GM18526 (cell line): Measurements from ENCODE around the gene SENP8.

Source experiments
- POLR2A ChIP-seq: IDR thresholded peaks from 3 replicates; pipeline ENCODE4 v1.6.1; 2011; ENCODE audit not compliant: insufficient read length; ENCODE audit errors: extremely low read depth

The SENP8 gene

DNA sequence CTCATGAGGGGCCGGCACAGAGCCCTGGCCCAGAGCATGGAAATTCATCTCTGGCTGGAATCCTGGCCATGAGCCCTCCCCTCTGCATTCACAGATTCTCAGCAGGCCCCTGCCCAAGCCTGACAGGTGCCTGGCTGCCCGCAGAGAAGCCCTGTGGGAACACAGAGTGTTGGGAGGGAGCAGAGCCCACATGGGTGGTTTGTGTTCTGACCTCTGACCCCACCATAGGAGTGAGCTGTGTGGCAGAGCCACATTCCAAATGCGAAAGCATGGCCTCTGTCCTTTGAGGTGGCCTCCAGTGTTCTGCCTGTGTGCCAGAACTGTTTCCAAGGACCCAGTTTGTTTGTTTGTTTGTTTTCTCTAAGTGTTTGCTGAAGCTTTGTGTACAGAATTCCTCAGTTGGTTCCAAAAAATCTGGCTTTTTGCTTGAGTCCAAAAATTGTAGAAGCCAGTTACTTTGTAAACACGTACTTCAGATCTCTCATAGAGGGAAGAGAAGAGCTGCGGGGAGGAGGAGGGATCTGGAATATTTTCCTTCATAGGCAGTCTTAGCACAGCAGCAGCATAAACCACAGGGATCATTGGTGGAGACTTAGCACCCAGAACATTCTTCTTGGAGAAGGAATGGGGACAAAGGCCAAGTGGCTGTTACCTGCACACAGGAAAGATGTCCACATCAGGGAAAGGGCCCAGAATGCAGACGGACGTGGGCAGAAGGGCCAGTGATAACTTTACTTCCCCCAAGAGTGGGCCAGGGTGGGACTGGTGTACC, 43.3 kb downstream of the SENP8 start:
- TF ChIP-seq POLR2A = no peak

- TF ChIP-seq POLR2A = no peak
Observed at GRCh38 chr15:72162569-72162968, 44.4 kb downstream of the SENP8 start.

DNA sequence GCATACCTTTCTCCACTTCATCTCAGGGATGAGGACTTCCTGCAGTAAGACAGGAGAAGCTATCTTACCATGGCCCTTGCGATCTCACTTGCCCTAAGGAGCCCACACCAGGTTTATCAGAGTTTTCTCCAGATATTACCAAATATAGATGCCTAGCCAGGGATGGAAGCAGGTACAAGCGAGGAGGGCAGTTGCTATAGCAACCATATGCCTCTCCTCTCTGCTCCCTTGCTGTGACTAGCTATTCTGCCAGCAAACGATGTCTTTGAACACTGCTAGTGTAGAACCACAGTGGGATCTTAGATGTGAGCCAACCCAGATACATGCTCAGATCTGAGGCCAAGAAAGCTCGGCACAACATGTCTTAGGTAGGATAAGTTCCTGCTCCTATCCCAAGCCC, 45.5 kb downstream of the SENP8 start:
- no peak for TF ChIP-seq POLR2A

DNA sequence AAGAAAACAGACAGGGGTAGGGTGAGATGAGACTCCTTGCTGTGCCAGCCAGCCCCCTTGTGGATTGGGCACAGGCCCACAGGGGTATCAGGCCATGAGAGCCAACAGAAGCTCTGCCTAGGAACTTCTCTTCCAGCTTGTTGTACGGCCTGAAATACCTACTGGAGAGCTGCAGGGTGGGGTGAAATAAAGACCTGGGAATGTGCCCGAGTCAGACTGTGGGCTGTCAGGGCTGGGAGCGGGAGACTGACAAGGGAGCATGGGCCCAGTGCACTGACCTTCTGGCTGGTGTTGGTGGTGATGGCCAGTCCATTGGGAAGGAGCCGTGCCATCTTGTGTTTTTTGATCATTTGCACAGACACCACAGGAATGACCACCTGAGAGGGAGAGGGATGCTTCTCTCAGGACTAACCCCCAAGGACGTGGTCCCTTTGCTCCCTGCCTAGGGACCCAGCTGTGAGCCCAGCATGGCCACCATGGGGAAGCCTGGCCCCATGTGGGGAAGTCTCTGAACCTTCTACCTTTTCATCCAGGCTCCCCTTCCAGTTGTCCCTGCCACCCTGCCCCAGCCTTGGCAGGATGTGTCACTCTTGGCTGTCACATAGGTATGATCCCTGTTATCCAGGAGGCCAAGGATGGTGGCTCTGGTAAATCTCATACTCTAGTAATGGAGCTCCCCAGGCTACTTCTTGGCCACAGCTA, 48.7 kb downstream of the SENP8 start:
- no peak for TF ChIP-seq POLR2A

DNA sequence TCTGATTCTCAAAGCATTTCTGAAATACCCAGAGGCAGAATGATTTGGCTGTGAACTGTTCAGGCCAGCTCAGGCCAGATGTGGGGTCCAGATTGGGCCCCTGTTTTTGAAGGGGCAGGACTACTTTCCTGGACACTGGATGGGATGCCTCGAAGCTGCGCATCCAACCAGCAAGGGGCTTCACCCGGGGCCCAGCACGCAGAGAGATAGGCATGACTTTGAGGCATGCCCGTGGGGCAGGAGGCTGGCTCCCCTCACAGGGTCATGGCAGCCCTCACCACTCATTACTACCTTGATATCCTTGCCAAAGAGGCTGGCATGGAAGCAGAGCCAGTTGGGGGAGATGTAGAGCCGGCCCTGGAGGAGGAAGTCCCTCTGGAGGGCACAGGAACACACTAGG, 49.2 kb downstream of the SENP8 start:
- TF ChIP-seq POLR2A = no peak

GRCh38 chr15:72168131-72168807, 50.1 kb downstream of the SENP8 start:
- no peak for TF ChIP-seq POLR2A

GRCh38 chr15:72168808-72169190, 50.6 kb downstream of the SENP8 start:
- TF ChIP-seq POLR2A = no peak

DNA sequence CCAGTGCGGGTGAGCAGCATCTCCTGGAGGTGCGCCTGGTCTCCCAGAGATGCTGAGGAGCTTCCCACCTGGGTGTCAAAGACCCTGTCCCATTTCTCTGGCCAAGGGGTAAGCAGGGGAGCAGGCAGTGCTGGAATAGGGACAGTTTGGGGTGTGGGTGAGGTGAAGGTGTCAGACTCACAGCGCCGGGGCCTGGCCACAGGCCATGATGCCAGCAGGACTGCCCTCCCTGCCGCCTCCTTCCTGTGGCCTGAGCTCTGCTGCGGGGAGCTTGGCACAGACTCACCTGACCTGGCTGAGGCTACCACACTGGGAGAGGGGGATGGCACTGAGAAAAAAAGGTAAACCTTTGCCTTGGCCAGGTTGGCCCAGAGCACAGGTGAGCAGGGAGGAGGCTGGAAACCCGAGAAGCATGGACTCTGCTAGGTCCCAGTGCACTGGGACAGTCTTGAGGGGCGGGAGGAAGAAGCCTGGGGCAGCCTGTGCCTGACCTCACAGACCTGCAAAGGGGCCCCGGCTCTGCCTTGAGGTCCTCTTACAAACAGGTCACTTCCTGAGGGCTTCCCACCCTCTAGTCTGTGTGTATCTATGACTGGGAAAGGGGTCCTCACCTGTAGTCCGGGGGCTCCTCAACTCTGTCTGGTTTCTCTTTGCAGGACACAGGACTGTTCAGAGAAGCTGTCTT, 51.2 kb downstream of the SENP8 start:
- no peak for TF ChIP-seq POLR2A

GRCh38 chr15:72169921-72170611, 51.9 kb downstream of the SENP8 start:
- no peak for TF ChIP-seq POLR2A

DNA sequence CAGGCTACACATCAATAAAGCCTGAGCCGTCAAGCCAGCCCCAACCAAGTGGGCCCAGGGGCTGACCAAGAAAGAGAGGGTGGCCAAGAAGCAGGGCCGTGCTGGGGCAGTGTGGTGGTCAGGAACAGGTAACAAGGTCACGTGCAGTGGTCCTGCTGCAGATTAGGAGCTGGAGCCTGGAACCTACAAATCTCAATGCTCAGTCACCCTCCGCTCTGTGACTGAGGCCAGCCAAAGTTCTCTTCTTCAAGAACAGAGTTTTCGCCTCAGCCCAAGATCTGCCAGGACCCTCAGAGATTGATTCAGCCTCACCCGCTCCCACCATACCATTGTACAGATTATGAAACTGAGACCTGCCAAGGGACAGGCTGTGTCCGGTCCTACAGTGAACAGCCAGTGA, 52.5 kb downstream of the SENP8 start:
- TF ChIP-seq POLR2A = no peak

DNA sequence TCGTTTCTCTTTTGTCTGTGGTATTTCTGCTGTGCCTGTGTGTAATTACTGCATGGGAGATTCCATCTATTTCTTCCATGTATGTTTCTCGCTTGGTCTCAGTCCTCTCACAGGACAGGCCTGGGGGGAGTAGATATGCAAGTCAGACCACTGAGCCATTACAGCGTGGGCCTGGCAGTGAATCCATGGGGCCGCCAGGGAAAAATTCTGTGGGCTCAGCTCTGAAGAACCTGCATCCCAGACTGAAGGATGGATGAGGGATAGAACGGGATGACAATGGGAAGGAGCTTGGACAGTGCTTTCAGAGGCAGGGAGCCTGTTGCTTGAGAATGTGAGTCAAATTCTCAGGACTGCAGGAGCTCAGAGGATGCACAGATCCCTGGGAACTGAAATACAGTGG, 54.6 kb downstream of the SENP8 start:
- TF ChIP-seq POLR2A = no peak

DNA sequence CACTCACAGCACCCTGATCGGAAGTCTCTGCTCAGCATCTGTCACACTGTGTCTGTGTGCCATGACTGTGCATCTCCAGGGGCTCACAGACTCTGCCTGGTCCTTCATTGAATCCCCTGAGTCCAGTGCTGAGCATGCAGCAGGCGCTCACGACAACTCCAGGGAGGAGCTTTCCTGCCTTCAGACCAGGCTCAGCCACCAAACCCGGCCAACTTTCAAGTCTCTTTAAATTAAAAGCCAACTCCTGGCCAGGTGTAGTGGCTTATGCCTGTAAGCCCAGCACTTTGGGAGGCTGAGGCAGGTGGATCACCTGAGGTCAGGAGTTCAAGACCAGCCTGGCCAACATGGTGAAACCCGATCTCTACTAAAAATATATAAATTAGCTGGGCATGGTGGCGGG, 55.2 kb downstream of the SENP8 start:
- TF ChIP-seq POLR2A = no peak

GRCh38 chr15:72173864-72174550, 55.8 kb downstream of the SENP8 start:
- TF ChIP-seq POLR2A = no peak

DNA sequence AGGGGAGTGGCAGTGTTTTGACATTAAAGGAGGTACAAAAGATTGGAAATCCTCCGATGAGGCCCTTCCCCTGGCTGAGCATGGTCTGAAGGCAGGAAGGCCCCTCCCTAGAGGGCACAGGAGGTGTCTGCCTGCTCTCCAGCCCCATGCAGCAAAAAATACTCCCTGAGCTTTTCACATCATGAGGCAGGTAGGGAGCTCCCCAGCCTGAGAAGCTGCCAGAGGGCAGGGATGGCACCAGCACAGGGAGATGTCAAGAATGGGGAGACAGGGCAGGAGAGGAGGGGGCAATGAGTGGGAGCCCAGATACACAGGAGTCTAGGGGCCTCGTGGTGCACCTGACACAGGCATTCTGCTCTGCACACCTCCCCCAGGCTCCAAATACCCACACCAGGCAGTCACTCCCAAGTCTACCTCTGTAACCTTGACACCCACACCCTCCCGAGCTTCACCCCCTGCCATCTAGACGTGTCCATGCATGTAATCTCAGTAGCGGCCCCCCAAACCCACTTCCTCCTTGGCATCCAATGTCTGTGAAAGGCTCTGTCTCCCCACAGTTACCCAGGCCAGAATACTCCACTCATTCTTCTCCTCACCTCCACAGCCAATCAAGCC, 56.5 kb downstream of the SENP8 start:
- no peak for TF ChIP-seq POLR2A

- TF ChIP-seq POLR2A = no peak
Observed at GRCh38 chr15:72175186-72176044, 57.2 kb downstream of the SENP8 start.
